BJ (cell line): ENCODE results near the gene KIAA0319L. TPM values are rescaled to one million over a fixed set of nuclear protein-coding genes. Genes with fewer than 3 reads are reported as not detected.

Experiments used
- CTCF ChIA-PET: fragments of 350-600 bp; formaldehyde crosslinking; extraction: SDS; loops from one replicate; lab custom pipeline; 2021; ENCODE audit warnings: antibody characterized with exemption, inconsistent platforms; lab: Yijun Ruan, JAX
- POLR2A ChIA-PET: fragments of 300-600 bp; sonication (Branson Sonifier 250); formaldehyde crosslinking; extraction: SDS; loops from one replicate; lab custom pipeline; 2021; ENCODE audit warnings: antibody characterized with exemption; lab: Charles Lee
- DNase-seq: peaks from one replicate; pipeline ENCODE4 v3.0.0-alpha.2; 2011; ENCODE audit warnings: low read depth
- H3K27me3 ChIP-seq: 2 replicates; pipeline ENCODE4 v1.6.0; 2011; ENCODE audit warnings: low read length; ENCODE audit not compliant: control insufficient read depth, insufficient read depth
- H3K36me3 ChIP-seq: 2 replicates; pipeline ENCODE4 v1.5.1; 2011; ENCODE audit warnings: low read length; ENCODE audit not compliant: control insufficient read depth, insufficient read depth
- H3K4me3 ChIP-seq: 2 replicates; pipeline ENCODE4 v1.5.1; 2011; ENCODE audit warnings: low read depth, mild to moderate bottlenecking, control low read depth, low read length
- polyA plus RNA-seq: library from polyadenylated mRNA; depleted of rRNA; stranded (reverse); fragments of >200 nt; gene quantifications from 2 replicates; pipeline ENCODE4 v1.2.3, GENCODE V29; 2011
- TF ChIP-seq, protein P1 (sequence below): IDR thresholded peaks from 2 replicates; pipeline ENCODE4 v1.5.1; 2011; ENCODE audit warnings: low read depth, mild to moderate bottlenecking, control low read depth, inconsistent platforms, low read length, moderate library complexity; ENCODE audit not compliant: insufficient read depth

The KIAA0319L gene
- polyA plus RNA-seq, 1 experiment = 36.3 TPM

DNA sequence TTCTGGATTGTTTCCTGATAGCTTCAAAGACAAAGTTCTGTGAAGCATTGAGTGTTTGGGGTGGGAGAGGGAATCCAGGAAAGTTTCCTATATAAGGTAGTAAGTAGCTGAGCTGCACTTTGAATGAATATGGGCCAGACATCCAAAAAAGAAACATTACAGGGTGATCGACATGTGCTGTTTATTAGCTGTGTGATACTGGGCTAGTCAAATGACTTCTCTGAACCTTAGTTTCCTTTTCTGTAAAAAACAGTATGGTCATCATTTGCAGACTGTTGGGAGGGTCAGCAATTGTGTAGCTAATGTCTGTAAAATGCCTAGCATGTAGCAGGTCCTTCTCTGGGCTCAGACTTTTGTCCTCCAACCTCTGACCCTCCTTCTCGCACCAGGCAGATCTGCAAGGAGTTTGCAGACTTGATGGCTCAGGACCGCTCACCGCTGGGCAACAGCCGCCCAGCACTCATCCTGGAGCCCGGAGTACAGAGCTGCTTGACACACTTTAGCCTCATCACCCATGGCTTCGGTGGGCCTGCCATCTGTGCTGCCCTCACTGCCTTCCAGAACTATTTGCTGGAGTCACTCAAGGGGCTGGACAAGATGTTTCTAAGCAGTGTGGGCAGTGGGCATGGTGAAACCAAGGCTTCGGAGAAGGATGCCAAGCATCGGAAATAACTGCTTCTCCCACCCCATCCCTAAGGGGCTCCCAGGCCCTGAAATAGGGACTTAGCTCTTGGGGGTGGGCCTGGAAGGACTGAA, 37.0 kb upstream of the KIAA0319L start:
- H3K36me3 ChIP-seq = peaks cover 3% of the 10 kb centered on the region
- TF ChIP-seq, protein P1, sequence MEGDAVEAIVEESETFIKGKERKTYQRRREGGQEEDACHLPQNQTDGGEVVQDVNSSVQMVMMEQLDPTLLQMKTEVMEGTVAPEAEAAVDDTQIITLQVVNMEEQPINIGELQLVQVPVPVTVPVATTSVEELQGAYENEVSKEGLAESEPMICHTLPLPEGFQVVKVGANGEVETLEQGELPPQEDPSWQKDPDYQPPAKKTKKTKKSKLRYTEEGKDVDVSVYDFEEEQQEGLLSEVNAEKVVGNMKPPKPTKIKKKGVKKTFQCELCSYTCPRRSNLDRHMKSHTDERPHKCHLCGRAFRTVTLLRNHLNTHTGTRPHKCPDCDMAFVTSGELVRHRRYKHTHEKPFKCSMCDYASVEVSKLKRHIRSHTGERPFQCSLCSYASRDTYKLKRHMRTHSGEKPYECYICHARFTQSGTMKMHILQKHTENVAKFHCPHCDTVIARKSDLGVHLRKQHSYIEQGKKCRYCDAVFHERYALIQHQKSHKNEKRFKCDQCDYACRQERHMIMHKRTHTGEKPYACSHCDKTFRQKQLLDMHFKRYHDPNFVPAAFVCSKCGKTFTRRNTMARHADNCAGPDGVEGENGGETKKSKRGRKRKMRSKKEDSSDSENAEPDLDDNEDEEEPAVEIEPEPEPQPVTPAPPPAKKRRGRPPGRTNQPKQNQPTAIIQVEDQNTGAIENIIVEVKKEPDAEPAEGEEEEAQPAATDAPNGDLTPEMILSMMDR = no peak
- ChIA-PET CTCF (interaction anchor here (1.0 to 1.6 kb wide), 3 partner anchors 8 to 121 kb away, joined by 4 read pairs; no protein-coding TSS in a partner anchor), POLR2A (no interaction called here)
- no peak for DNase-seq
- no peaks in the 10 kb centered on the region for H3K27me3 ChIP-seq
- H3K4me3 ChIP-seq = no peak overlapping the region

DNA sequence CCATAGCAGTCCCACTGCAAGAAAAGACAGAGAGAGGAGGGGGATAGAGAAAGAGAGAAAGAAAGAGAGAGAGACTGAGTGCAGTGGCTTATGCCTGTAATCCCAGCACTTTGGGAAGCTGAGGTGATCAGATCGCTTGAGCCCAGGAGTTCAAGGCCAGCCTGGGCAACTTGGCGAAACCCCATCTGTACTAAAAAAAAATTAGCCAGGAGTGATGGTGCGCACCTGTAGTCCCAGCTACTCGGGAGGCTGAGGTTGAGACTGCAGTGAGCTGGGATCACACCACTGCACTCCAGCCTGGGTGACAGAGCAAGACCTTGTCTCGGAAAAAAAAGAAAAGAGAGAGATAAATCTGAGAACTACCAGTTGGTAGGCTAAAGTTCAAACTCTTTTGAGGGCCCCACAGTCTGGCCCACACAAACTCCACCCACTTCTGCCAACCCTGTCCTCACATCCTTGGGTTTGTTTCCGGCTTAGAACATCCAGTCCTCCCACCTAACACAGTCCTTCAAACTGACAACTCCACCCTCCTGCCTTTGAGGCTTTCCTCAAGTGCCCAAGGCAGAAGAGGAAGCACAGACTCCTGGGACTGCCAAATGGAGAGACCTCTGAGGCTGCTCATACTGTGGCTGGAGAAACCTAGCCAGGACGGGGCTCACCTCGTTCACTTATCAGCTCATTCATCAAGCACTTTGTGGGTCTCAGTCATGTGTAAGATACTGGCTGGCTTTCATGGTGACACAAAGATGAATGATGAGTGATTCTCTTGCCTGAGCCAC, 36.0 kb upstream of the KIAA0319L start:
- ChIA-PET POLR2A (no interaction called here), CTCF (interaction anchor here (1.5 to 1.6 kb wide), 2 partner anchors 9 to 21 kb away, joined by 4 read pairs; no protein-coding TSS in a partner anchor)
- H3K27me3 ChIP-seq = no peaks in the 10 kb centered on the region
- H3K36me3 ChIP-seq = peaks cover 1% of the 10 kb centered on the region
- no peak overlapping the region for H3K4me3 ChIP-seq
- TF ChIP-seq, protein P1 = no peak
- no peak for DNase-seq

DNA sequence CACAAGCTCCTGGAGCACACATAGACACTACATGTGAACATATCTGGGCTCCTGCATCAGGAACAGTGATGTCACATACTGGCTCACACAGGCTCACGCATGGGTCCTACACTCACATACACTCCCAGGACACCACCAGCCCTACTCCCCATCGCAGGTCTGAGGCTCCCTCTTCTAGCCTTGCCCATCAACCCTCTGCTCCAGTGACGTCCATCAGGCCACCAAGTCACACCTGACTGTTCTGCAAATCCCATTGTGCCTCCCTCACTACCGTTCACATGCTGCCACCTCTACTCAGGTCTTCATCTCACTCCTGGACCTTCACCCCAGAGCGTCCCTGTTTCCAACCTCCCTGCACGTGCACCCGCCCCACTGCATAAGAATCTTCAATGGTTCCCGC, 34.0 kb upstream of the KIAA0319L start:
- TF ChIP-seq, protein P1 = no peak
- H3K27me3 ChIP-seq = no peaks in the 10 kb centered on the region
- POLR2A ChIA-PET = no interaction called here
- CTCF ChIA-PET = no interaction called here
- no peaks in the 10 kb centered on the region; the same call in 1 of the 2 replicates for H3K36me3 ChIP-seq
- no peak overlapping the region for H3K4me3 ChIP-seq
- no peak for DNase-seq

DNA sequence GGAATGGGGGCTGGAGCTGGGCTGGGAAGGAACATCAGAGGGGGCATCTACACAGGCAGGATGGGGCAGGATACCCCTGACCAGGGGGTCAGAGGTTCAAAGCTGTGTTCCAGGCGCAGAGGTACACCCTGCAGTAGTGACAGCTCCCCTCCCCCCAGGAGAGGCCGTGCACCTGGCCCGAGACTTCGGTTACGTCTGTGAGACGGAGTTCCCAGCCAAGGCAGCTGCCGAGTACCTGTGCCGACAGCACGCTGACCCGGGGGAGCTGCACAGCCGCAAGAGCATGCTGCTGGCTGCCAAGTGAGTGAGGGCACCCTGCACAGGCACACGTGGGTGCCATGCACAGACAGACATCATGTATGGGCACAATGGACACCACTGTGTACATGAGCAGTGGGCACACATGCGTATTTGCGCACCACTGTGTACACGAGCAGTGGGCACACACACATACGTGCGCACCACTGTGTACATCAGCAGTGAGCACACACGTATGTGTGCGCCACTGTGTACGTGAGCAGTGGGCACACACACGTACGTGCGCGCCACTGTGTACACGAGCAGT, 33.4 kb upstream of the KIAA0319L start:
- no peak overlapping the region for H3K4me3 ChIP-seq
- no peaks in the 10 kb centered on the region; the same call in 1 of the 2 replicates for H3K36me3 ChIP-seq
- POLR2A ChIA-PET = no interaction called here
- CTCF ChIA-PET = interaction anchor here (1.2 kb wide), 1 partner anchor 15 kb away, joined by 3 read pairs; no protein-coding TSS in a partner anchor
- TF ChIP-seq, protein P1 = no peak
- H3K27me3 ChIP-seq = no peaks in the 10 kb centered on the region
- no peak for DNase-seq
